Measurements from ENCODE around the gene MEG3.

The MEG3 gene

DNA sequence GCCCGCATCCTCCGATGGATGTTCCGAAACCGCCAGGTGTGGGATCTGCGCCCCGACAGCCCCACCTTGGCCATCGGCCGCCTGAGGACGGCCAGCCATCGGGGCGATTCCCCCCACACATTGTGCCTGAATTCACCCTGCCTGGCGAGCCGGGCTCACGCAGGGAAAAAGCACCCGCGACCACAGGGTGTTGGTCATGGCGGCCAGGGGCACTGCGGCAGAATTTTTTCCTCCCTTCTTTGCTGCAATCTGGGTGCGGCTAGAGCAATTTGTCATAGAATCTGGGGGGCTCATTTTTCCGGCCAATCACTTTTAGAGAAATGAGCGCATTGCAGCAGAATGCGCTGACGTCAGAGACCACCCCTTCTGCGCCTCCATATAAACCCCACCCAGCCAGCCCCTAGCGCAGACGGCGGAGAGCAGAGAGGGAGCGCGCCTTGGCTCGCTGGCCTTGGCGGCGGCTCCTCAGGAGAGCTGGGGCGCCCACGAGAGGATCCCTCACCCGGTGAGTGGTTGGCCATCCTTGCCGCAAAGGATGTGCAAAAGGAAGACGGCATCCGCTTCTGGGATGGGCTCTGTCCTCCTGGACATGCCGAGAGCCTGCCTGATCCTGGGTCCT lies at the start of gene MEG3:
MEG3 (plus strand) TSS at position 406 of the 619 bp plus-strand sequence.
- no peak for DNase-seq (ENCODE audit: low read depth)

- no peak for DNase-seq (ENCODE audit: low read depth)
Measured at GRCh38 chr14:100776681-100777365, 49.1 kb upstream of the MEG3 start.

DNA sequence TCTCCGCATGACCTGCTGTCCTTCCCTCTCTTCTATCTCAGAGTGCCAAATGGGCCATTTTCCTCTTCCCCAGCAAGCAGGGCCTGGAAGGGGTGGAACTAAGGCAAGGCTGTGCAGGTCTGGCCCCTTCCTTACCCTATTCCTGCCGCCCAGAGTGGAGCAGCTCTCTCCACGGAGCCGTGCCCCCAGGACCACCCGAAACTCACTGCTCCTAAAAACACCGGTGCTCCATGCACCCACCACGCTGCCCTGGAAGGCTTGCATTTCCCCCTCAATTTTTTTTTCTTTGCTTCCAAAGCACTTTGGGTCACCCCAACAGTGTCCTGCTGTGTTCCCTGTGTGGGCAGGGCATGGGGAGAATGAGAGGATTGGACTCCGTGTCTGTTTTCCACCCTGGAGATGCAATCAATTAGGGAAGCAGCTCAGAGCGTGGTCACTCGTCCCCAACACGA lies 48.5 kb upstream of the MEG3 start:
- DNase-seq (ENCODE audit: low read depth): no peak

- DNase-seq (ENCODE audit: low read depth): no peak
Measured at GRCh38 chr14:100777818-100778525, 47.9 kb upstream of the MEG3 start.

DNA sequence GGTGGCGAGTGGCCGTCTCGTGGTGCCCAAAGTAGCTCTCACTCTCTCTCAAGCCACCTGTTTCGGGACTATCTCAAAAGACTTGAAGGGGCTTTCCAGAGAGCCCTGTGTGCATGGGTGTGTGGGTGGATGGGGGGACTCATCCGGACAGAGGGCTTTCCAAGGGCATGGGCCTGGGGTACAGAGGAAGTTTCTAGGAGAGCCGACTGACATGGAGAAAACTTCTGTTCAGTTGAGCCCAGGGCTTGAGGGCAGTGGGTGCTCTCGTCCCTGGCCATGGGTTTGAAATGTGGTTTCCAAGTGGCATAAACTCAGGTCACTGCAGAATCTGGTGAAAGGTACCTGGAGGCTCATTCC lies 47.4 kb upstream of the MEG3 start:
- no peak for DNase-seq (ENCODE audit: low read depth)

DNA sequence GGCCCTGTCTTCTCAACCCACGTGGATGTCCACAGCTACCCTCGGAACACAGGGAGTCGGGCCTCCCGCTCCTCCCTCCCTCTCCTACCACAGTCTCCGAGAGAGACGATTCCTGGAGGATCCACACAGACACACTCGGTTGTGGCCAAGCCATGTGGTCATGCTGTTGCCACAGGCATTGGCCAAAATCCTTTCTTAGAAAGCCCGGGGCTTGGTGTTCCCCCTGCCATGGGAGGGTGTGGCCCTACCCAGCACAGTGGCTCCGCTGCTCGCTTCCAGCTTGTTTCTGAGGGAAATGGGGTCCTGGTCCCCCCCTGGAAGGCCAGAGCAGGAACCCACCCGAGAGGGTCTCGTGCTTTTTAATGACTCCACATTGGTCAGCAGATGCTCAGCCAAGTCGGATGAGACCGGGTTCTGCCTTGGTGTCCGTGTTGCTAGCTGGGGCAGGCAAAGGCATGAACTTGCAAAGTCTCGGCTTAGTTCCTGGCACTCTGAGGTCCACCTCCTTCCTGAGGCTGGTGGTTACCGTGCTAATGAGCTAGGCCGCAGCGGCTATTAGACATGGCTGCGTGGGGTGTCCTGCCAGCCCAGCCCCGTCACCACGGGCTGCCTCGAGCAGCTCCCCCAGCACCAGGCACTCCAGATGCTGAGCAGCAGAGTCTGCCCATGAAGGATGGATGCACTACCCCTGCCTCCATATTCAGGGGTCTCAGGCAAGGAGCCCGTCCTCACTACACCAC lies 46.8 kb upstream of the MEG3 start:
- DNase-seq (ENCODE audit: low read depth): no peak

- DNase-seq (ENCODE audit: low read depth): no peak
Measured at GRCh38 chr14:100779691-100780080, 46.2 kb upstream of the MEG3 start.

DNA sequence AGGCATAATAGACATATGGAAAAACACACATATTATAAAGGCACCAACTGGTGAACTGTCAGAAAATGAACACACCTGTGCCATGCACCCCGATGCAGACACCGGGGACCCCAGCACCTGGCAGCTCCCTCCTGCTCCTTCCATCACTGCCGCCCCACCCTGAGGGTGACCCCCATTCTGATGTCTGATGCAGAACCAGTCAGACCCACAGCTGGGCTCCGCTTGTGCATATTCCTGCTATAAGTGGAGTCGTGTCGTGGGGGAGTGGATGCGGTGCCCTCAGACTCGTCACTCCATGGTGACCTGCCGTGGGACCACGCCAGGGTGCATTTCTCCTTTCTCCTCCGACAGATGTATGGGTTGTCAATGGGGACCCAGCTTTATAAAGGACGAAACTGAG lies 45.7 kb upstream of the MEG3 start:
- DNase-seq (ENCODE audit: low read depth): no peak

GRCh38 chr14:100780646-100781355 lies 45.1 kb upstream of the MEG3 start:
- DNase-seq (ENCODE audit: low read depth): no peak

DNA sequence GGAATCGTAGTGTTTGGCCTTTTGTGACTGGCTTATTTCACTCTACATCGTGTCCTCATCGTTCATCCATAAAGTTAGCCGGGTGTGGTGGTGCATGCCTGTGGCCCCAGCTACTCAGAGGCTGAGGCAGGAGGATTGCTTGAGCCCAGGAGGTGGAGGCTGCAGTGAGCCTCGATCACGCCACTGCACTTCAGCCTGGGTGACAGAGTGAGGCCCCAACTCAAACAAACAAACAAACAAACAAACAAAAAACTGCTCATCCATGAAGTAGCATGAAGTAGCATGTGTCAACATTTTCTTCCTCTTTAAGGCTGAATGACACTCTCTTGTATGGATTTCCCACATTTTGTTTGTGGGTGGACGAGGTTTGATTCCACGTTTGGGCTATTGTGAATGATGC lies 44.0 kb upstream of the MEG3 start:
- DNase-seq (ENCODE audit: low read depth): no peak

DNA sequence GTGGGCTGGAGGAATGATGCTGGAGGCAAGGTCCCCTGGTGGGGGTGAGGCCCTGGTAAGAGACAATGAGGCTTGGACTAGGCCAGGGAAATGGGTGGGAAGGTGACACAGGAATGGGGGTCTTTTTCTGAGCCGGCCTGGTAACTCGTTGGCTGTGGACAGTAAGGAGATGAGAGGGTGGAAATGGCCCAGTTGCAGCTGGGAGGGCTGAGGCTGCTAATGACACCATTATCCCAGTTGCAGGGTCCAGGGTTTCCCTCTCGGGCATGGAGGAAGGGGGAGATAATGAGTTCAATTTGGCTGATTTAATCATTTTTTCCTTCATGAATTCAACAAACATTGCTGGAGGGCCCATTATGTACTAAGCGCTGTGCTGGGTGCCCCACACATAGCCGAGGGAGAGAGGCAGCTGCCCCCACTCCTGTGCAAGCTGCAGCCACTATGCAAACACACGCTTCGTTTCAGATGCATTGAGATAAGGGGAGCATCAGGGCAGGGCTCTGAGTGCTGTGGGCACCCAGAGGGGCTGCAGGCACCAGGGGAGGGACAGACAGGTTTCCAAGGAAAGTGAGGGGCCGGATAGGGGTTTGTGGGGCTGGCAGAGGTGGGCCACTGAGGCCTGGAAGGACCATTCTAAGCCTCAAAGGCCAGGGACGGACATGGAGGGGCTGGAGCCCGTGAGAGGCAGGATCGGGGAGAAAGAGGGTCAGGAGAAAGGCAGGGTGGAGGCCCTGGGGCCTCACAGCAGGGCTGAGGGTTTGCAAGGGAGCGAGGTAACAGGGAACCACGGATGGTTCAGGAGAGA lies 43.2 kb upstream of the MEG3 start:
- DNase-seq (ENCODE audit: low read depth): no peak

DNA sequence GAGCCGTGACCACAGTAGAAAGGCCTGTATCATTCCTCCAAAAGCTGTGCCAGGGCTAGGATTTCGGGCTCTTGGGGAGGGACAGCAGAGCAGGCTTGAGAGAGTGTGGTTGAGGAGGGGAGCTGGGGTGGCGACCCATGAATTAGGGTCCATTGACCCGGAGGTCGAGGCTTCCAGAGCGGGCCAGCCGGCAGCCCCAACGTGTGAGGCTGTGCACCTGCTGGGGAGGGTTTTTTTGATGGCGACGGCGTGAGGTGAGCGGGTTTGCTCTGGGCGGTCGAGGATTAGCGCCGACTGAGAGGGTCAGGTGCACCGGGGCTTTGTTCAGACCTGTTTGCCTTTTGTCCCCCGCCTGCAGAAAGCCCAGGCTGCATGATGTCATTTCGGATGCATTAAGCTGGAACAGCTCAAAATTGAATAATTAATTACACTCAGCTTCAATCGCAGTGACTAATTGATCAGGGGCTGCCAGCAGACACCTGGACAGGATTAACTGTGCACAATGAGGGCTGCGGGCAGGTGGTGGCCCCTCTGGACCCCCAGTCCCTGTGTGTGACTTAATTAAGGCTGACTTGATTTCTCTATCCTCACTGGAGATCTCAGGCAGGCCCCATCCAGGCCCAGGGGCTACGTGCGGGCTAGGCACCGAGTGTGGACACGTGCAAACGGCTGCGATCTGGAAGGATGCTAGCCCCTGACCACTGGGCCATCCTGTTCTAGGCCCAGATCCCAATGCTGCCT lies 42.1 kb upstream of the MEG3 start:
- no peak for DNase-seq (ENCODE audit: low read depth)

GRCh38 chr14:100784523-100785337 lies 41.2 kb upstream of the MEG3 start:
- no peak for DNase-seq (ENCODE audit: low read depth)

DNA sequence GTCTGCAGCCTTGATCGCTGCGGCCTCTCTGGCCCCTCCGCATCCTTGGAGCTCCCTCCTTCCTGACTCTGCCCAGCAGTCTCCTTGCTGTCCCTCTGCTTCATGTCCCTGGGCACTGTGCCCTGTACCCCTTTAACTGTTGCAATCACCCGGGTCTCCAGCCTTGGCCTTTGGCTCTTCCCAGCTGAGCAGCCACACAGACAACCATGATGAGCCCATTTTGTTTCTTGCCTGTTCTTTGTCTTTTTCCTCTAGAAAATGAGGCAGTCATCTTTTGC lies 40.6 kb upstream of the MEG3 start:
- DNase-seq (ENCODE audit: low read depth): no peak

- no peak for DNase-seq (ENCODE audit: low read depth)
Measured at GRCh38 chr14:100785626-100786025, 40.3 kb upstream of the MEG3 start.

- no peak for DNase-seq (ENCODE audit: low read depth)
Measured at GRCh38 chr14:100786131-100786530, 39.8 kb upstream of the MEG3 start.

GRCh38 chr14:100786576-100787219 lies 39.2 kb upstream of the MEG3 start:
- no peak for DNase-seq (ENCODE audit: low read depth)

DNA sequence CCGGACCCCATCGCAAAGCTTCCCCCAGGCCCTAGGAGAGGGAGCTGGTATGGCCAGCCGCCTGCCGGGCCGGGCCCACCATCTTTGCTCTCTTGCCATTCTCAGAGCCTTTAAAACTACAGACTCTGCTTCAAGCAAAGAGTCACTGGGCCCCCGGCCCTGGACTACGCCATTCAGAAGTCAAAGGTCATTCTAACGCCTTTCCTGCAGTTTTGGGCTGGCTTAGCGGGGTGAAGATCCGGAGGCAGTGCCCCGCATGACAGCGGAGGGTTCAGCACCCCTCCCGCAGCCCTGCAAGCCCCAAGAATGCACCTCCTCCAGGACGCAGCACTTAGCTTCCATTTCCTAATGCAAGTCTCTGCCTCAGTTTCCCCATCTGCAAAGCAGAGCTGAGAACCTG lies 38.3 kb upstream of the MEG3 start:
- DNase-seq (ENCODE audit: low read depth): no peak

- no peak for DNase-seq (ENCODE audit: low read depth)
Measured at GRCh38 chr14:100788517-100788916, 37.4 kb upstream of the MEG3 start.
